ENCODE results near the gene COL12A1.

DNA sequence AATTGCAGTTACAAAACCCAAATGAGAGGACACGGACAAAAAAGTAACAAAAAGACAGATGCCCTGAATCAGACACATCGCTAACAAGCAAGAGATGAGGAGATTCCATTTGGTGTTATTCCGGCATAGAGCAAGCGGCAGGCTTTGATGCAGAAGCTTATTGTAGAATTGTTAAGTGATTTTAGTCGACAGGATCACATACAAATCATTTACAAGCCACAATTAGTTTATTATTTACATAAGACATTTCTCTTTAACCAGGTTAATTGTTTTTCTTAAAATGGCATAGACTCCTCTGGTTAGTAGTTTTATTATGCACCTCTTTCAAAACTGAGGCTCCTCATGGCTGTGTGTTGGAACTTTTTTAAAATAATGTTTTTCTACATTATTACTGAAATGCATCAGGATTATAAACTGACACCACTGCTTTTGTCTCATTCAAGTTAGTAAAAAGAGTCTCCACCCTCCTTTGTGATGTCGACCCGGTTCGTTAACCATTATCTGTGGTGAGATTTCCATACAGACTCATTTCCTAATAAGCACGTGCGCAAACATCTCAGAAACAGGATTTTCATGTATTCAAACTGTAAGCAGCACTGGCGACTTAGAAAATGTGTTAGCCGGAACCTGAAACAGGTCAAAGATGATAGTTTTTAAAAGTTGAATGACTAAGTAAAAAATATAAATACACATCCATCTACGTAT is 119.8 kb downstream of the COL12A1 start:
- no peak for TF ChIP-seq CTCF (IDR thresholded peaks at IDR 0.05)
- no peak for TF ChIP-seq POLR2A (IDR thresholded peaks at IDR 0.05)

Data from Peyer's patch (tissue), 4 donors.